A549 (cell line): ENCODE results near the gene CCT3. TPM values are rescaled to one million over a fixed set of nuclear protein-coding genes. Genes with fewer than 3 reads are reported as not detected.

Experiments used
- ATAC-seq, 2 experiments: fragments of 200-7000 bp in 1 of 2; fragments of >200 bp in 1 of 2; cut with Nextera tagmentation in 1 of 2; cut with Tn5 transposase in 1 of 2; 3 replicates each; pipeline versions ENCODE4 v1.8.0 to v1.9.1; 2018 to 2020; ENCODE audit warnings: mild to moderate bottlenecking in 1 of 2, moderate library complexity in 1 of 2
- CTCF ChIA-PET: fragments of 300-600 bp; sonication (Branson Sonifier 250); formaldehyde crosslinking; extraction: SDS; loops from one replicate; lab custom pipeline; 2021; ENCODE audit warnings: antibody characterized with exemption, inconsistent platforms; lab: Yijun Ruan, JAX
- POLR2A ChIA-PET: fragments of 350-600 bp; formaldehyde crosslinking; extraction: SDS; loops from one replicate; lab custom pipeline; 2021; ENCODE audit warnings: antibody characterized with exemption, inconsistent platforms; lab: Yijun Ruan, JAX
- DNase-seq, 2 experiments: peaks; one replicate each; pipeline versions ENCODE4 v3.0.0 to v3.0.0-alpha.2; 2011 to 2016; ENCODE audit warnings: low read depth in 1 of 2, low spot score in 1 of 2
- FAIRE-seq: peaks from 2 replicates; lab custom pipeline; 2011; peaks lifted over from hg19 to GRCh38; lab: Jason Lieb, UNC
- H3K27ac ChIP-seq, 2 experiments: fragments of >200 bp; sonication (Bioruptor Twin); formaldehyde crosslinking; 3 replicates each; pipeline ENCODE4 v1.5.1; 2016 to 2017
- H3K4me1 ChIP-seq: fragments of >200 bp; sonication (Bioruptor Twin); formaldehyde crosslinking; 3 replicates; pipeline ENCODE4 v1.6.1; 2016
- H3K4me2 ChIP-seq: fragments of >200 bp; sonication (Bioruptor Twin); formaldehyde crosslinking; 3 replicates; pipeline ENCODE4 v1.6.1; 2016
- H3K4me3 ChIP-seq: fragments of >200 bp; sonication (Bioruptor Twin); formaldehyde crosslinking; 3 replicates; pipeline ENCODE4 v1.5.1; 2016
- H3K9me3 ChIP-seq: fragments of >200 bp; sonication (Bioruptor Twin); formaldehyde crosslinking; 3 replicates; pipeline ENCODE4 v1.6.1; 2016
- ATOH8 ChIP-seq: fragments of 250-450 bp; sonication (Bioruptor Pico); IDR thresholded peaks from 2 replicates; pipeline ENCODE4 v1.5.0; 2020; ENCODE audit warnings: low read depth, mild to moderate bottlenecking, moderate library complexity
- CEBPB ChIP-seq, 2 experiments: fragments of >200 bp in 1 of 2; sonication (Bioruptor Twin) in 1 of 2; formaldehyde crosslinking in 1 of 2; IDR thresholded peaks; 2 replicates each; pipeline ENCODE4 v1.6.1; 2012 to 2016
- CHD4 ChIP-seq: fragments of 200-600 bp; sonication (generic); IDR thresholded peaks from 2 replicates; pipeline ENCODE4 v1.6.1; 2016; ENCODE audit warnings: antibody characterized with exemption, mild to moderate bottlenecking, borderline replicate concordance
- EHMT2 ChIP-seq: fragments of 200-600 bp; sonication (generic); IDR thresholded peaks from 2 replicates; pipeline ENCODE4 v1.6.1; 2016; ENCODE audit warnings: antibody characterized with exemption, low read depth, mild to moderate bottlenecking, moderate library complexity
- EP300 ChIP-seq, 2 experiments: fragments of >200 bp; sonication (Bioruptor Twin); formaldehyde crosslinking; IDR thresholded peaks; 2 replicates in 1 of 2; 3 replicates in 1 of 2; pipeline ENCODE4 v1.6.1; 2016 to 2017
- FOSB ChIP-seq: fragments of 250-450 bp; sonication (Bioruptor Pico); IDR thresholded peaks from 2 replicates; pipeline ENCODE4 v1.5.0; 2020; ENCODE audit warnings: mild to moderate bottlenecking, moderate library complexity
- FOXS1 ChIP-seq: fragments of 250-450 bp; sonication (Bioruptor Pico); IDR thresholded peaks from 2 replicates; pipeline ENCODE4 v1.5.0; 2020; ENCODE audit warnings: mild to moderate bottlenecking, moderate library complexity
- GATA3 ChIP-seq: IDR thresholded peaks from 2 replicates; pipeline ENCODE4 v1.6.1; 2012; ENCODE audit warnings: borderline replicate concordance
- HEYL ChIP-seq: fragments of 250-450 bp; sonication (Bioruptor Pico); IDR thresholded peaks from 2 replicates; pipeline ENCODE4 v1.8.0; 2021; ENCODE audit warnings: mild to moderate bottlenecking, moderate library complexity
- HMGXB4 ChIP-seq: fragments of 250-450 bp; sonication (Bioruptor Pico); IDR thresholded peaks from 2 replicates; pipeline ENCODE4 v1.5.0; 2021; ENCODE audit warnings: mild to moderate bottlenecking, moderate library complexity, borderline replicate concordance
- HOXB5 ChIP-seq: fragments of 250-450 bp; sonication (Bioruptor Pico); IDR thresholded peaks from 2 replicates; pipeline ENCODE4 v1.5.0; 2020; ENCODE audit warnings: mild to moderate bottlenecking, moderate library complexity
- JUNB ChIP-seq: fragments of >200 bp; sonication (Bioruptor Twin); formaldehyde crosslinking; IDR thresholded peaks from 2 replicates; pipeline ENCODE4 v1.6.1; 2016
- MYC ChIP-seq: IDR thresholded peaks from 2 replicates; pipeline ENCODE4 v1.6.1; 2012; ENCODE audit warnings: mild to moderate bottlenecking, inconsistent platforms, low read length, improper control_type of control experiment, borderline replicate concordance
- PBX3 ChIP-seq: IDR thresholded peaks from 2 replicates; pipeline ENCODE4 v1.6.1; 2012
- PHF8 ChIP-seq: fragments of 200-600 bp; sonication (generic); IDR thresholded peaks from 2 replicates; pipeline ENCODE4 v1.6.1; 2016; ENCODE audit warnings: low read depth, mild to moderate bottlenecking, antibody characterized with exemption, moderate library complexity, borderline replicate concordance
- RCOR1 ChIP-seq: fragments of 150-350 bp; IDR thresholded peaks from 2 replicates; pipeline ENCODE4 v1.6.1; 2014; ENCODE audit warnings: antibody characterized with exemption, low read length, low read depth
- RFX5 ChIP-seq: fragments of 450-650 bp; IDR thresholded peaks from 2 replicates; pipeline ENCODE4 v1.7.1; 2014; ENCODE audit warnings: antibody characterized with exemption, mild to moderate bottlenecking, moderate library complexity
- TP53 ChIP-seq: fragments of 250-450 bp; sonication (Bioruptor Pico); IDR thresholded peaks from 2 replicates; pipeline ENCODE4 v1.5.0; 2021; ENCODE audit warnings: mild to moderate bottlenecking, moderate library complexity
- USF2 ChIP-seq: fragments of 450-650 bp; IDR thresholded peaks from 2 replicates; pipeline ENCODE4 v1.6.1; 2014; ENCODE audit warnings: antibody characterized with exemption
- WGBS: methylation state at CpG from one replicate; pipeline ENCODE4 v1.1.6; 2017; ENCODE audit errors: missing lambda C conversion rate; 5-methylcytosine and 5-hydroxymethylcytosine counted together
- polyA plus RNA-seq, 4 experiments: library from polyadenylated mRNA; depleted of rRNA in 3 of 4; stranded (reverse); fragments of >200 nt; fragmentation: RNase III in 1 of 4; extraction: RNeasy Plus Mini Kit Qiagen cat#74134 plus additional on column Dnase treatment in 1 of 4; gene quantifications; 2 replicates in 3 of 4; 3 replicates in 1 of 4; pipeline ENCODE4 v1.2.3, GENCODE V29; 2011 to 2017

The CCT3 gene
- polyA plus RNA-seq, 2 of the 4 experiments (the other 2 are of a cell fraction), result 528 to 824 TPM

- Histone ChIP-seq H3K9me3 (no peaks in the 10 kb centered on the region), H3K4me2 (no peak overlapping the region), H3K4me3 (no peak overlapping the region), H3K4me1 (peaks cover 28% of the 10 kb centered on the region; the same call in 2 of the 3 replicates), H3K27ac (no peak overlapping the region)
- CTCF ChIA-PET, result interaction anchor here (1.2 to 31.5 kb wide), 7 partner anchors 8 to 235 kb away, joined by 3 to 543 read pairs (median 6); no protein-coding TSS in a partner anchor
- POLR2A ChIA-PET, result no interaction called here
- FAIRE-seq, result no peak
- no peak for DNase-seq
- no peak for ATAC-seq
- TF ChIP-seq FOSB (CRISPR knock-in tag) (no peak), RFX5 (no peak), GATA3 (no peak), PHF8 (no peak), EHMT2 (no peak), ATOH8 (no peak)
Measured at GRCh38 chr1:156373546-156373945, 35.5 kb upstream of the CCT3 start.

GRCh38 chr1:156372876-156373275, 34.8 kb upstream of the CCT3 start:
- no peak for ATAC-seq
- TF ChIP-seq RCOR1, result no peak
- no peak for TF ChIP-seq EP300 (IDR thresholded peaks at IDR 0.05)
- no peak for TF ChIP-seq ATOH8
- TF ChIP-seq HOXB5 (CRISPR knock-in tag), result no peak
- no peak for TF ChIP-seq HMGXB4 (CRISPR knock-in tag)
- TF ChIP-seq MYC, result no peak
- no peak for TF ChIP-seq CHD4
- no peak for TF ChIP-seq CEBPB (IDR thresholded peaks at IDR 0.05)
- no peak for TF ChIP-seq HEYL (CRISPR knock-in tag)
- TF ChIP-seq FOXS1 (CRISPR knock-in tag), result no peak
- no peak for TF ChIP-seq RFX5
- TF ChIP-seq JUNB, result no peak
- no peak for TF ChIP-seq PBX3
- TF ChIP-seq, all 56 proteins: peak for 0
- CTCF ChIA-PET, result interaction anchor here (1.2 to 31.5 kb wide), 8 partner anchors 8 to 235 kb away, joined by 3 to 543 read pairs (median 6); no protein-coding TSS in a partner anchor
- FAIRE-seq (no peak), DNase-seq (no peak)
- no peak overlapping the region for H3K27ac ChIP-seq
- H3K4me2 ChIP-seq, result no peak overlapping the region
- peaks cover 35% of the 10 kb centered on the region for H3K4me1 ChIP-seq
- no peak overlapping the region for H3K4me3 ChIP-seq
- no peaks in the 10 kb centered on the region for H3K9me3 ChIP-seq
- WGBS, result 57% methylated on average over 4 of the region's 4 CpGs
- POLR2A ChIA-PET, result interaction anchor here (0.5 kb wide), 1 partner anchor 230 kb away, joined by 3 read pairs; no protein-coding TSS in a partner anchor

GRCh38 chr1:156372265-156372586, 34.1 kb upstream of the CCT3 start:
- Histone ChIP-seq H3K9me3 (no peaks in the 10 kb centered on the region), H3K4me3 (no peak overlapping the region), H3K27ac (no peak overlapping the region), H3K4me2 (0 out of 3 replicates have a peak overlapping the region, but pooled peaks have one; percentile 15), H3K4me1 (peaks cover 38% of the 10 kb centered on the region)
- CTCF ChIA-PET, result interaction anchor here (1.3 to 31.5 kb wide), 8 partner anchors 9 to 236 kb away, joined by 3 to 543 read pairs (median 6); no protein-coding TSS in a partner anchor
- no peak for DNase-seq
- ATAC-seq, result peak; percentile 19 to 30; a peak in 2 of 6 replicates
- POLR2A ChIA-PET, result interaction anchor here (0.5 kb wide), 1 partner anchor 231 kb away, joined by 3 read pairs; no protein-coding TSS in a partner anchor
- FAIRE-seq, result no peak
- TF ChIP-seq USF2 (peak; percentile 62; the same call in 1 of the 2 replicates), TP53 (CRISPR knock-in tag) (no peak)
